CD4-positive, alpha-beta T cell treated with Interleukin-1 beta for 1 hour (primary cell): ENCODE measurements around the gene PLEKHA8.

Source experiments
- DNase-seq, 2 donors: peaks; one replicate each; pipeline ENCODE4 v3.0.0-alpha.2; 2020 to 2022

The PLEKHA8 gene

GRCh38 chr7:30028216-30028748, at the start of gene PLEKHA8:
Gene PLEKHA8, plus strand, starts transcription at chr7:30028412. Its CDS starts 351 bp downstream, at chr7:30028763.
- peak; percentile 87 to 93 for DNase-seq

- DNase-seq, result no peak
Measured at GRCh38 chr7:29980151-29980550, 48.1 kb upstream of the PLEKHA8 start.

GRCh38 chr7:29987083-29987482, 41.1 kb upstream of the PLEKHA8 start:
- DNase-seq, result no peak

GRCh38 chr7:29987811-29988317, 40.3 kb upstream of the PLEKHA8 start:
- no peak for DNase-seq

- DNase-seq, result peak; percentile 16 to 34
Measured at GRCh38 chr7:29988424-29989256, 39.6 kb upstream of the PLEKHA8 start.

- DNase-seq, result peak; percentile 6 to 46
Measured at GRCh38 chr7:29989257-29989995, 38.8 kb upstream of the PLEKHA8 start, which contains the start of gene SCRN1. Gene SCRN1, minus strand, starts transcription at chr7:29989801. Its CDS starts 20,734 bp downstream, at chr7:29969067.

GRCh38 chr7:29990931-29991330, 37.3 kb upstream of the PLEKHA8 start:
- no peak for DNase-seq

GRCh38 chr7:29991937-29992336, 36.3 kb upstream of the PLEKHA8 start:
- DNase-seq, result no peak

- no peak for DNase-seq
Measured at GRCh38 chr7:29993140-29993539, 35.1 kb upstream of the PLEKHA8 start.

GRCh38 chr7:29995652-29996051, 32.6 kb upstream of the PLEKHA8 start:
- DNase-seq, result no peak

GRCh38 chr7:29996321-29996720, 31.9 kb upstream of the PLEKHA8 start:
- DNase-seq, result no peak

GRCh38 chr7:29998489-29998888, 29.7 kb upstream of the PLEKHA8 start:
- DNase-seq, result no peak

- DNase-seq, result no peak
Measured at GRCh38 chr7:30001998-30002397, 26.2 kb upstream of the PLEKHA8 start.

- DNase-seq, result no peak
Measured at GRCh38 chr7:30003098-30003497, 25.1 kb upstream of the PLEKHA8 start.

GRCh38 chr7:30005464-30005863, 22.7 kb upstream of the PLEKHA8 start:
- DNase-seq, result no peak

GRCh38 chr7:30010021-30010420, 18.2 kb upstream of the PLEKHA8 start:
- DNase-seq, result no peak

GRCh38 chr7:30012757-30013156, 15.5 kb upstream of the PLEKHA8 start:
- DNase-seq, result no peak

- no peak for DNase-seq
Measured at GRCh38 chr7:30018451-30018850, 9.8 kb upstream of the PLEKHA8 start.

- no peak for DNase-seq
Measured at GRCh38 chr7:30019387-30019786, 8.8 kb upstream of the PLEKHA8 start.

- no peak for DNase-seq
Measured at GRCh38 chr7:30019960-30020359, 8.3 kb upstream of the PLEKHA8 start.

GRCh38 chr7:30020535-30020934, 7.7 kb upstream of the PLEKHA8 start:
- DNase-seq, result no peak

- no peak for DNase-seq
Measured at GRCh38 chr7:30022991-30023390, 5.2 kb upstream of the PLEKHA8 start.

GRCh38 chr7:30023524-30023923, 4.7 kb upstream of the PLEKHA8 start:
- no peak for DNase-seq
